ENCODE measurements around the gene RABEPK. TPM values are rescaled to one million over a fixed set of nuclear protein-coding genes. Genes with fewer than 3 reads are reported as not detected.

Gene RABEPK
- total RNA-seq, 1 experiment from 2014 or later = 21.8 TPM

DNA sequence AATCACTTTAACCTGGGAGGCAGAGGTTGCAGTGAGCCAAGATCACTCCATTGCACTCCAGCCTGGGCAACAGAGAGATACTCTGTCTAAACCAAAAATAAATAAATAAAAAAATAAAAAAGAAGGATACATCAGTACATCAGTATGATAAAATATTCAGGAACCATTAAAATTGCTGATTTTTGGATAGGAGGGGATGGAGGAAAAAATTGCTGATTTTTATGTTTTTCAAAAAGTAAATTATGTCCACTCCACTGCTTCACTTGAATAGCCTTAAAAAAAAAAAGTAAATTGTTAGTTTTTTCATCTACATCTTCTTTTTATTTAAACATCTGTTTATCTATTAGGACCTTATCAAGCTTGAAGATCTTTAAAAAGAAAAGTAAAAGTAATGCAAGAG lies 53.9 kb downstream of the RABEPK start:
- no peak overlapping the region for H4K5ac ChIP-seq (ENCODE audit: insufficient read length, low read depth, low read length)
- no peak overlapping the region for H2BK15ac ChIP-seq (ENCODE audit: low read depth, low read length)
- no peak overlapping the region for H3K27ac ChIP-seq (ENCODE audit: insufficient read length, low read depth, low read length)
- H3K79me2 ChIP-seq (ENCODE audit: insufficient read depth, low read length) = no peaks in the 10 kb centered on the region
- no peaks in the 10 kb centered on the region for H3K4me1 ChIP-seq (ENCODE audit: insufficient read depth, low read length)
- no peaks in the 10 kb centered on the region for H3K27me3 ChIP-seq (ENCODE audit: insufficient read depth, low read length)
- Mint-ChIP-seq H3K9me3 (no peaks in the 10 kb centered on the region), H3K27me3 (ENCODE audit: low read depth) (no peaks in the 10 kb centered on the region), H3K27ac (no peak overlapping the region; a peak in 1 of 7 replicates), H3K36me3 (ENCODE audit: insufficient read depth in 1 of 3, low read depth in 3 of 3) (no peaks in the 10 kb centered on the region), H3K4me3 (no peak overlapping the region), H3K4me1 (no peaks in the 10 kb centered on the region)
- H3K23me2 ChIP-seq (ENCODE audit: insufficient read length, low read depth, low read length, poor library complexity, severe bottlenecking) = no peaks in the 10 kb centered on the region
- no peak overlapping the region for H3K56ac ChIP-seq (ENCODE audit: insufficient read length, low read depth, low read length)
- H2BK5ac ChIP-seq (ENCODE audit: insufficient read length, low read length) = no peak overlapping the region
- no peak for DNase-seq
- H4K20me1 ChIP-seq (ENCODE audit: control insufficient read depth, insufficient read depth, insufficient read length) = no peaks in the 10 kb centered on the region
- H4K91ac ChIP-seq (ENCODE audit: insufficient read length, low read depth, low read length) = no peak overlapping the region
- H3K14ac ChIP-seq (ENCODE audit: insufficient read depth, low read length) = no peak overlapping the region
- TF ChIP-seq, protein P1, sequence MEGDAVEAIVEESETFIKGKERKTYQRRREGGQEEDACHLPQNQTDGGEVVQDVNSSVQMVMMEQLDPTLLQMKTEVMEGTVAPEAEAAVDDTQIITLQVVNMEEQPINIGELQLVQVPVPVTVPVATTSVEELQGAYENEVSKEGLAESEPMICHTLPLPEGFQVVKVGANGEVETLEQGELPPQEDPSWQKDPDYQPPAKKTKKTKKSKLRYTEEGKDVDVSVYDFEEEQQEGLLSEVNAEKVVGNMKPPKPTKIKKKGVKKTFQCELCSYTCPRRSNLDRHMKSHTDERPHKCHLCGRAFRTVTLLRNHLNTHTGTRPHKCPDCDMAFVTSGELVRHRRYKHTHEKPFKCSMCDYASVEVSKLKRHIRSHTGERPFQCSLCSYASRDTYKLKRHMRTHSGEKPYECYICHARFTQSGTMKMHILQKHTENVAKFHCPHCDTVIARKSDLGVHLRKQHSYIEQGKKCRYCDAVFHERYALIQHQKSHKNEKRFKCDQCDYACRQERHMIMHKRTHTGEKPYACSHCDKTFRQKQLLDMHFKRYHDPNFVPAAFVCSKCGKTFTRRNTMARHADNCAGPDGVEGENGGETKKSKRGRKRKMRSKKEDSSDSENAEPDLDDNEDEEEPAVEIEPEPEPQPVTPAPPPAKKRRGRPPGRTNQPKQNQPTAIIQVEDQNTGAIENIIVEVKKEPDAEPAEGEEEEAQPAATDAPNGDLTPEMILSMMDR (conservative IDR thresholded peaks at IDR 0.05) = no peak
- H2AK5ac ChIP-seq (ENCODE audit: insufficient read length, low read length) = no peak overlapping the region
- H3K23ac ChIP-seq (ENCODE audit: insufficient read length, low read depth, low read length) = no peak overlapping the region
- no peak overlapping the region for H3K9ac ChIP-seq (ENCODE audit: extremely low read depth, insufficient read length, low read length)
- H2BK12ac ChIP-seq (ENCODE audit: insufficient read length, low read depth, low read length) = no peak overlapping the region
- no peak overlapping the region for H4K8ac ChIP-seq (replicated peaks; ENCODE audit: insufficient read length, low read depth, low read length)
- no peak overlapping the region for H3K4me2 ChIP-seq (ENCODE audit: insufficient read depth, insufficient read length, low read length)
- no peak overlapping the region for H3K18ac ChIP-seq (ENCODE audit: insufficient read length, low read depth, low read length)
- H3K9me3 ChIP-seq (ENCODE audit: control insufficient read depth, low read depth, low read length) = no peaks in the 10 kb centered on the region
- no peak overlapping the region for H2BK20ac ChIP-seq (ENCODE audit: low read depth, low read length, poor library complexity, severe bottlenecking)
- H3T11ph ChIP-seq (ENCODE audit: low read length) = no peak overlapping the region
- no peak overlapping the region for H2BK120ac ChIP-seq (ENCODE audit: low read depth, low read length, poor library complexity, severe bottlenecking)
- no peak overlapping the region for H2AFZ ChIP-seq (ENCODE audit: low read length)
- H3K4ac ChIP-seq (ENCODE audit: low read depth, low read length) = no peak overlapping the region
- no peaks in the 10 kb centered on the region for H3K79me1 ChIP-seq (ENCODE audit: insufficient read depth, low read depth, low read length, poor library complexity, severe bottlenecking)

Data from H9 (cell line).